AG09319 (cell line): ENCODE data around the gene NFKBIE.

Experiments used
- DNase-seq: peaks from one replicate; pipeline ENCODE4 v3.0.0-alpha.2; 2010; ENCODE audit warnings: low read depth; ENCODE audit errors: extremely low read depth
- TF ChIP-seq, protein P1 (sequence below): IDR thresholded peaks from 2 replicates; pipeline ENCODE4 v1.5.1; 2011; ENCODE audit warnings: low read depth, mild to moderate bottlenecking, inconsistent platforms, low read length, moderate library complexity

Gene NFKBIE

DNA sequence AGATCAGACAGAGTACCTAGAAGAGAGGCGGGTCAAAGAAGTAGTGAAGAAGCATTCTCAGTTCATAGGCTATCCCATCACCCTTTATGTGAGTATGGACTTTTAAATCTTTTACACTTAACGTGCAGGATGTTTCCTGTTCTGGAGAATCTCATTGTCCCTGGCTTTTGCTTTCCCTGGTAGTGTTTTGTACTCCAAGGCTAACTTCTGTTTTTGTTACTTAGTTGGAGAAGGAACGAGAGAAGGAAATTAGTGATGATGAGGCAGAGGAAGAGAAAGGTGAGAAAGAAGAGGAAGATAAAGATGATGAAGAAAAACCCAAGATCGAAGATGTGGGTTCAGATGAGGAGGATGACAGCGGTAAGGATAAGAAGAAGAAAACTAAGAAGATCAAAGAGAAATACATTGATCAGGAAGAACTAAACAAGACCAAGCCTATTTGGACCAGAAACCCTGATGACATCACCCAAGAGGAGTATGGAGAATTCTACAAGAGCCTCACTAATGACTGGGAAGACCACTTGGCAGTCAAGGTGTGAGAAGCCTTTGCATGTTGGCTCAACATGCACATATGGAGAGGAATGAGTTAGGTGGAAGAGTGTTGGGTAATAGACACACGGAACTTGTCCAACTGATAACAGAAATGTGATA, 15.2 kb downstream of the NFKBIE start:
- DNase-seq: no peak
- TF ChIP-seq, protein P1, sequence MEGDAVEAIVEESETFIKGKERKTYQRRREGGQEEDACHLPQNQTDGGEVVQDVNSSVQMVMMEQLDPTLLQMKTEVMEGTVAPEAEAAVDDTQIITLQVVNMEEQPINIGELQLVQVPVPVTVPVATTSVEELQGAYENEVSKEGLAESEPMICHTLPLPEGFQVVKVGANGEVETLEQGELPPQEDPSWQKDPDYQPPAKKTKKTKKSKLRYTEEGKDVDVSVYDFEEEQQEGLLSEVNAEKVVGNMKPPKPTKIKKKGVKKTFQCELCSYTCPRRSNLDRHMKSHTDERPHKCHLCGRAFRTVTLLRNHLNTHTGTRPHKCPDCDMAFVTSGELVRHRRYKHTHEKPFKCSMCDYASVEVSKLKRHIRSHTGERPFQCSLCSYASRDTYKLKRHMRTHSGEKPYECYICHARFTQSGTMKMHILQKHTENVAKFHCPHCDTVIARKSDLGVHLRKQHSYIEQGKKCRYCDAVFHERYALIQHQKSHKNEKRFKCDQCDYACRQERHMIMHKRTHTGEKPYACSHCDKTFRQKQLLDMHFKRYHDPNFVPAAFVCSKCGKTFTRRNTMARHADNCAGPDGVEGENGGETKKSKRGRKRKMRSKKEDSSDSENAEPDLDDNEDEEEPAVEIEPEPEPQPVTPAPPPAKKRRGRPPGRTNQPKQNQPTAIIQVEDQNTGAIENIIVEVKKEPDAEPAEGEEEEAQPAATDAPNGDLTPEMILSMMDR: no peak

DNA sequence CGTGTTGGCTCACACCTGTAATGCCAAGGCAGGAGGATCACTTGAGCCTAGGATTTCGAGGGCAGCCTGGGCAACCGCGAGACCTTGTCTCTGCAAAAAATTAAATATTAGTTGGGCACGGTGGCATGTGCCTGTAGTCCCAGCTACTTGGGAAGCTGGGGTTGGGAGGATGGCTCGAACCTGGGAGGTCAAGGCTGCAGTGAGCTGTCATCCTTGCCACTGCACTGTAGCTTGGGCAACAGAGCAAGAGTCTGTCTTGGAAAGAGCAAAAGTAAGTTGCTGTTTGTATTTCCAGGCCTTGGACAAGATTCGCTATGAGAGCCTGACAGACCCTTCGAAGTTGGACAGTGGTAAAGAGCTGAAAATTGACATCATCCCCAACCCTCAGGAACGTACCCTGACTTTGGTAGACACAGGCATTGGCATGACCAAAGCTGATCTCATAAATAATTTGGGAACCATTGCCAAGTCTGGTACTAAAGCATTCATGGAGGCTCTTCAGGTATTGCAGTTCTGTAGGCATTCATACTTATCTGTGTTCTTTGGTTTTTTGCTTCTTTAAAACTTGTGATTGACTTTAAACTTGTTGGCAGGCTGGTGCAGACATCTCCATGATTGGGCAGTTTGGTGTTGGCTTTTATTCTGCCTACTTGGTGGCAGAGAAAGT, 16.1 kb downstream of the NFKBIE start:
- no peak for DNase-seq
- TF ChIP-seq, protein P1: no peak

DNA sequence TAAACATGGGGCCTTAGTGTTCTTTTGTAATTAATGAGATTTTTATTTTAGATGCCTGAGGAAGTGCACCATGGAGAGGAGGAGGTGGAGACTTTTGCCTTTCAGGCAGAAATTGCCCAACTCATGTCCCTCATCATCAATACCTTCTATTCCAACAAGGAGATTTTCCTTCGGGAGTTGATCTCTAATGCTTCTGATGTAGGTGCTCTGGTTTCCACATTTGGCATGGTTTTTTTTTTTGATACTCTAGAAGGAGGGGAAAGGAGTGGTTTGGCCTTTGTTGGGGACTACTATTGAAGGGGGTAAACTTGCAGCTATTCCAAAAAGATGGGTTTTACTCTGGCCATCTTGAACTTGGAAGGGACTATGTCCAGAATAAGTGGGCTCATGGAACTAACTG, 16.8 kb downstream of the NFKBIE start:
- TF ChIP-seq, protein P1: no peak
- no peak for DNase-seq

DNA sequence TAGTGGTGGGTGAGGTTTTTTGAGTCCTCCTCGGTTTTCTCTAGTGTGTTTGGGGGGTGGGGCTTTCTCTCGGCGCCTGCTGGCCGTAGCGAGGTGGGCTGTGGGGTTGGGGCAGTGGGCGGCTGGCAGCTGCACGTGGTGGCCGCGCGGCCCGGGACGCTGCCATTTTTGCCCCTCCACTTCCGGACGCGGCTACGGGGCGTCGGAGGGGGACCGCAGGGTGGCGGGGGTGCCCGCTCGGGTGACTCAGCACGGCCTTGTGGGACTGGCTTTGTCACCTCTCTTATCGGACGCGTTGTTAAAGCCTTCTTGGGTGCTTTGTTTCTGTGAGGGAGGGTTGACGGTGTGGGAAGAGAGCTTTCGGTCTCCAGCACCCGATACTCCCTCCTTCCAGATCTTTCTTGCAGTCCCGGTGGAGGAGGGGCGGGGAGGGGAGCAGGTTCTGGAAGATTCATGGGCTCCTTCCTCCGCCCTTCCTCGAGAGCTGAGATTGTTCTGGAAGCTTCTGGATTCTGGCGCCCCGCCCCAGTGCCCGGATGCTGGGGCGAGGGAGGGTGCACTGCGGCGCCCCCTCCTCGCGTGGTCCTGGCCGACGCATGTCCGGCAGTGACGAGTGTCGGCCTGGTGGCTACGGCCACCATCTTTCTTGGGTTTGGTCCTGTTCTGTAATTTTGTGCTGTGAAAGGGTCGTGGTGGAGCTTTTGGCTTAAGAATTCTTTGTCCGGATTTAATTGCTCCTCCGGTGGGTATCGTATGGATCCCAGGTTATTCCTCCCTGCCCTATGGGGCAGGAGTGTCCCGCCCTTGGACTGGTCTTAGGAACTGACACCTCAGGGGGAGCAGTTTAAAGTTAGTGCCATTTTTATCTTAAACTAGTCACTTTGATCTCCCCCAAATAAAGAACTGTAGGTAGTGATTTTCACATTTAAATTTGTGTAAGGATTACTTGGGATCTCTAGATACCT, 17.7 kb downstream of the NFKBIE start:
- TF ChIP-seq, protein P1: no peak
- no peak for DNase-seq

DNA sequence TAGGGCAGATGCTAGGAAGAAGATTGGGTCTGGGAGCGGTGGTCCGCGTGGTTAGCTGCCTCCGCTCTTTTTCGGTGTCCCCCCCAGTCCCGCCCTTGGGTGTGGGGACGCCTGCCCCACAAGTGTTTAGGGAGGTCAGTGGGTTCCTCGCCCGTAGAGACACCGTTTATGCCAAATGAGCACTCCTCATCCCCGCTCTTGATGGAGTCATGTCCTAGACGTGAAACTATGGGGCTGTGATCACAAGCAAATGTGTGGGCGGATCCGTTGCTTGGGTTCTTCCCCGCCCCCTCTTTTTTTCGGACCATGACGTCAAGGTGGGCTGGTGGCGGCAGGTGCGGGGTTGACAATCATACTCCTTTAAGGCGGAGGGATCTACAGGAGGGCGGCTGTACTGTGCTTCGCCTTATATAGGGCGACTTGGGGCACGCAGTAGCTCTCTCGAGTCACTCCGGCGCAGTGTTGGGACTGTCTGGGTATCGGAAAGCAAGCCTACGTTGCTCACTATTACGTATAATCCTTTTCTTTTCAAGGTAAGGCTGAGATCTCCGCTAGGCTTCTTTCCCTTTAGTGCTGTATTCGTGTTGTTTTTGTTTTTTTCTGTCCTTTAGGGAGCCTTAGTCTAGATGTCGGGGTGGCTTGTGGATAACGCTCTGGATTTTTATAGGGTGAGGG, 18.6 kb downstream of the NFKBIE start, which contains the start of gene HSP90AB1:
Gene HSP90AB1, plus strand, starts transcription at position 439 of the 675 bp plus-strand sequence. CDS start 1,529 bp downstream, outside the sequence.
- TF ChIP-seq, protein P1: no peak
- peak; percentile 97 for DNase-seq

DNA sequence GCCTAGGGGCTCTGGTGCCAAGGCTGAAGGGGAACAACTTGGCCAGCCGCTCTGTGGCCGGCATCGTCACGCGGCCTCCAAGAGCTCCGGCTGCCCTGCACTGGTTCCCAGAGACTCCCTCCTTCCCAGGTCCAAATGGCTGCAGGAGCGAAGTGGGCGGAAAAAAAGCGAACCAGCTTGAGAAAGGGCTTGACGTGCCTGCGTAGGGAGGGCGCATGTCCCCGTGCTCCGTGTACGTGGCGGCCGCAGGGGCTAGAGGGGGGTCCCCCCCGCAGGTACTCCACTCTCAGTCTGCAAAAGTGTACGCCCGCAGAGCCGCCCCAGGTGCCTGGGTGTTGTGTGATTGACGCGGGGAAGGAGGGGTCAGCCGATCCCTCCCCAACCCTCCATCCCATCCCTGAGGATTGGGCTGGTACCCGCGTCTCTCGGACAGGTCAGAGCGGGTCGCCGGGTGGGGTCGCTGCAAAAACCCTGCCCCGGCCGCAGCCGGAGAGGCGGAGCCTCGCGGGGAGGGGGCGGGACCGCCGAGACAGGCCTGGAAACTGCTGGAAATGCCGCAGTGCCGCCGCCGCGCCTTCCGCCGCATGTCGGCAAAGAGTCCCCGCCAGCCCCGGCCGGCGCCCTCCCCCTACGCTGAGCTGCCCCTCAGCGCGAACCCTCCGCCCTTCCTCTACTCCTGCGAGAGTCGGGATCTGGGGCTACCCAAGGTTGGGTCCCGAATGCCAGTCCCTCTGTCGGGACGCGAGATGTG, 19.3 kb downstream of the NFKBIE start:
- peak; percentile 61 for DNase-seq
- TF ChIP-seq, protein P1: peak; percentile 11
